Chondrocyte (in vitro differentiated cells): Measurements from ENCODE around the gene SBNO2. TPM values are rescaled to one million over a fixed set of nuclear protein-coding genes. Genes with fewer than 3 reads are reported as not detected.

ENCODE experiments used
- DNase-seq: peaks from one replicate; pipeline ENCODE4 v3.0.0; 2021; ENCODE audit warnings: mixed read lengths, low spot score
- H3K27ac Mint-ChIP-seq: one replicate; pipeline ENCODE4 v1.8.0; 2021; ENCODE audit warnings: mild to moderate bottlenecking, moderate library complexity, mixed read lengths; ENCODE audit not compliant: unreplicated experiment
- H3K27me3 Mint-ChIP-seq: 2 replicates; pipeline ENCODE4 v1.8.0; 2021; ENCODE audit warnings: low read depth, mixed read lengths
- H3K36me3 Mint-ChIP-seq: 2 replicates; pipeline ENCODE4 v1.8.0; 2021; ENCODE audit warnings: low read depth, mixed read lengths
- H3K4me1 Mint-ChIP-seq: 2 replicates; pipeline ENCODE4 v1.8.0; 2021; ENCODE audit warnings: low read depth, mild to moderate bottlenecking, mixed read lengths
- H3K4me3 Mint-ChIP-seq: one replicate; pipeline ENCODE4 v1.8.0; 2021; ENCODE audit warnings: mild to moderate bottlenecking, moderate library complexity, mixed read lengths; ENCODE audit not compliant: unreplicated experiment
- H3K9me3 Mint-ChIP-seq: 2 replicates; pipeline ENCODE4 v1.8.0; 2021; ENCODE audit warnings: low read depth, mixed read lengths
- CTCF ChIP-seq: fragments of 200-600 bp; sonication (generic); IDR thresholded peaks from 2 replicates; pipeline ENCODE4 v1.5.0; 2021; ENCODE audit warnings: antibody characterized with exemption, mild to moderate bottlenecking, moderate library complexity
- total RNA-seq: library from RNA; stranded (reverse); gene quantifications from 3 replicates; pipeline ENCODE4 v1.2.1, GENCODE V29; 2021

Gene SBNO2
- total RNA-seq, 1 donor from 2014 or later: 45.6 TPM

GRCh38 chr19:1164684-1165531 lies 9.2 kb downstream of the SBNO2 start:
- peaks cover 14% of the 10 kb centered on the region for H3K4me1 Mint-ChIP-seq
- no peak for TF ChIP-seq CTCF
- H3K4me3 Mint-ChIP-seq: no peak overlapping the region
- H3K27ac Mint-ChIP-seq: no peak overlapping the region
- DNase-seq: no peak
- no peaks in the 10 kb centered on the region for H3K36me3 Mint-ChIP-seq
- H3K9me3 Mint-ChIP-seq: no peaks in the 10 kb centered on the region
- no peaks in the 10 kb centered on the region for H3K27me3 Mint-ChIP-seq

- H3K27me3 Mint-ChIP-seq: no peaks in the 10 kb centered on the region
- H3K9me3 Mint-ChIP-seq: no peaks in the 10 kb centered on the region
- no peak overlapping the region for H3K27ac Mint-ChIP-seq
- TF ChIP-seq CTCF: no peak
- no peaks in the 10 kb centered on the region for H3K36me3 Mint-ChIP-seq
- H3K4me3 Mint-ChIP-seq: no peak overlapping the region
- peak; percentile 81 for DNase-seq
- peaks cover 8% of the 10 kb centered on the region for H3K4me1 Mint-ChIP-seq
Measured at GRCh38 chr19:1163934-1164683, 10.0 kb downstream of the SBNO2 start.

GRCh38 chr19:1163283-1163933 lies 10.7 kb downstream of the SBNO2 start:
- no peak overlapping the region for H3K4me3 Mint-ChIP-seq
- TF ChIP-seq CTCF: no peak
- no peaks in the 10 kb centered on the region for H3K9me3 Mint-ChIP-seq
- H3K27me3 Mint-ChIP-seq: no peaks in the 10 kb centered on the region
- no peak overlapping the region for H3K27ac Mint-ChIP-seq
- DNase-seq: peak; percentile 91
- peaks cover 5% of the 10 kb centered on the region for H3K4me1 Mint-ChIP-seq
- H3K36me3 Mint-ChIP-seq: no peaks in the 10 kb centered on the region

GRCh38 chr19:1162404-1163282 lies 11.4 kb downstream of the SBNO2 start:
- DNase-seq: peak; percentile 82
- Mint-ChIP-seq H3K27me3 (no peaks in the 10 kb centered on the region), H3K4me3 (no peak overlapping the region), H3K36me3 (no peaks in the 10 kb centered on the region), H3K27ac (no peak overlapping the region), H3K4me1 (peaks cover 5% of the 10 kb centered on the region), H3K9me3 (no peaks in the 10 kb centered on the region)
- no peak for TF ChIP-seq CTCF
